ENCODE data around the gene MOB1A.
A peak's percentile ranks its signal among the peaks of the same experiment; 100 is the strongest.
"Not testable (repeated sequence)": the region's sequence is repeated elsewhere in the genome, so short reads cannot be mapped to it uniquely, and the experiment has no call there.

MOB1A gene

DNA sequence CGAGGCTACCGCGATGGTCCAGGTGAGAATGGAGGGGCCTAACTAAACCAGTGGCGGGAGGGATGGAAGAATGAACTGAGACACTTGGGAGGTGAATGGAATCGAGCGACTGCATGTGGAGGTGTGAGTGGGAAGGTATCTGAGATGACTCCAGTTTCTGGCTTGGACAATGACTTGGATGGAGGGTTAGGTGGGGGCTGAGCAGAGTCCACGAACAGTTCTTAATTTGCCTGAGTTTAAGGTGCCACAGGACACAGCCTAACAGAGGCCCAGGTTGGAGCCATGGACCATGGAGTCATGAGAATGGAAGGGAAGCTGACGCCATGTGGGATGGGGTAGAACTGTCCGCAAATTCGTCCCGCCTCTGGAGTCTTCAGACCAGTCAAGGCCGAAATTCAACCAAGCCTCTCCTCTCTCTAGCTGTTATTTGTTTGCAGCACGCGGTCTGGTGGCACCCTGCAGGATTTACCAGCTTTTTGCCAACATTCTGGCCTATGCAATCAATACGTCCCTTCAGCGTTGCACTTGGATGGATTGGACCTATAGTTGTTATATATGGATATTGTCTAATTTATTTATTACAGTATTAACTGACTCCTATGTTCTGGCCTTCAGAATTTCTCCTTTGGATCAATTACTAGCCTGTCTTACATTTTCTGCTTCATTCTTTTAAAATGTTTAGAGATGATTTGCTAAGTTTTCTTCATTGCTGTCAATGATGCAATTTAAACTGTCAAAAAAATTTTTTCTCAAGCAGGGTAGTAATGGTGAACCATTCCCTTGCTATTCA, 30.0 kb downstream of the MOB1A start:
- DNase-seq: no peak

GRCh38 chr2:74147727-74148456, 30.8 kb downstream of the MOB1A start, which contains the start of gene BOLA3:
Gene BOLA3, minus strand, starts transcription at chr2:74147912. Its CDS starts 38 bp downstream, at chr2:74147874.
- DNase-seq: peak; percentile 88

- no peak for DNase-seq
These were observed 31.6 kb downstream of the MOB1A start for GRCh38 chr2:74146929-74147726.

DNA sequence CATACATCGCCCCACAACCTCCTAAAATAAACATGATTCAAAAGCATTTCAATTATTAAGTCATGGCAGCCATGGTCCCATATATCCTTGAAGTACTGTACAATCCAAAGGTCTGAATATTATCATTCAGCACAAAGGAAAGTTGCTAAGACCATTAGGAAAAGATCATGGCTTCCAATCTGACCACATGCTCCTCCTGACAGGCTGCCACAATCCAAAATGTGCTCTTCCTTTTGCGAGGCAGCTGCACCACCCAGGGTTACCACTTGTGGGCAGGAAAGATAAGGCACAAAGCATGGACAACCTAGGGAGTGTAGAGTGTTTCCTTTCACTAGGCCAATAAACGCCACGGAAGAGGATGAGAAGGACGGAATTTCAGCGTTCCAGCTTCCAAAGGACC, 36.3 kb downstream of the MOB1A start:
- no peak for DNase-seq

- DNase-seq: no peak
These were observed 39.9 kb downstream of the MOB1A start for GRCh38 chr2:74138600-74139323.

GRCh38 chr2:74137651-74138599, 40.8 kb downstream of the MOB1A start:
- DNase-seq: no peak

- DNase-seq: no peak
These were observed 46.8 kb downstream of the MOB1A start for GRCh38 chr2:74131901-74132300.

DNA sequence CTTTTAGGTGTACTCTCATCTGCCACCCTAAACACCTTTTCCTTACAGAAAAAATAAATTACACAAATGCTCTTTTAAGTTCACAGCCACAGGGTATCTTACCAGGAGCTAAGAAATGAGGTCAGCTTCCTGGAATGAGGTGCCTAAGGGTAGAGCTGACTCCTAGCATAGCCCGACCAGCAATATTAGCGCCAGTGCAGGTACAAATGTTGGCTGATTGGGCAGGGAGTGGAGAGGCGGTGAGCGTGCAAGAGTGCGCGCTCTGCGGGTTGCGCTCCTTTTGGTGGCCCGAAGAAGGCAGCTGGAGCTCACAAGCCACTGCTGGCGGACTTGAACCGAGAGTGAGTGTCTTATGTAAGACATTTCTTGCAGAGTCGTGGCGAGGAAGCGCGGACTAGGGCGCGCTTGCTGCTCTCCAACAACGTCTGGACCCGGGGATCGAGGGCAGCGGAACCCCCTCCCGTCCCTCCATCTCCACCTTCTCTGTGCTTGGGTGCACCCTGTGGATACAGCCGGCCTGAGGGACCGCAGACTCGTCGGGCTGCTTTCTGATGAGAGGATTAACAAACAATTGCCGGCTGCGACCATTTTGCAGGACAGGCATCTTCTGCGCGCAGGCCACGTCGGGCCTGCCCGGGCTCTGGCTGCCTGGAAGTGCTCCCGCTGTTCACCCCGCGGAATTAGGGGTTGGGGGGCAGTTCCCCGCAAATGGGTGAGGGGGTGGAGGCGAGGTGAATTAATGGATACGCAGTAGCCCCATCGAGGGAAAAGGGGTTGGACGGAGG, 48.3 kb downstream of the MOB1A start:
- no peak for DNase-seq

DNA sequence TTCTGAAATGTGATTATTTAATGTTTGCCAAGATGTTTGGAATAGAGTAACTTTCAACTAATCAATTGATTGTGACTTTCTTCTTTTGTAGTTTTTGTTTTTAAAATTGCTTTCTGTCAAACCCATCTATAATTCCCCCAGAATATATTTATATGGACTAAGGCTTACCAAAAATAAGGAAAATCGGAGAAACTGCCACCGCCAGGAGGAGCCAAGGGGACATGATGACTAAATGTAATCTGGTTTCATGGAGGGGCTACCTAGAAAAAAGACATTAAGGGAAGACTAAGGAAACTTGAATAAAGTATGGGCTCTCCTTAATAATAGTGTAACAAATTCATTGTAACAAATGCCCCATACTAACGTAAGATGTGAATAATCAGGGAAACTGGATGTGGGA, 50.5 kb downstream of the MOB1A start:
- DNase-seq: no peak

DNA sequence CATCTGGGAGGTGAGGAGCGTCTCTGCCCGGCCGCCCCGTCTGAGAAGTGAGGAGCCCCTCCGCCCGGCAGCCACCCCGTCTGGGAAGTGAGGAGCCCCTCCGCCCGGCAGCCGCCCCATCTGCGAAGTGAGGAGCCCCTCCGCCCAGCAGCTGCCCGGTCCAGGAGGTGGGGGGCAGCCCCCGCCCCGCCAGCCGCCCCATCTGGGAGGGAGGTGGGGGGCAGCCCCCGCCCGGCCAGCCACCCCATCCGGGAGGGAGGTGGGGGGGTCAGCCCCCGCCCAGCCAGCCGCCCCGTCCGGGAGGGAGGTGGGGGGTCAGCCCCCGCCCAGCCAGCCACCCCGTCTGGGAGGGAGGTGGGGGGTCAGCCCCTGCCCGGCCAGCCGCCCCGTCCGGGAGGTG, 54.7 kb downstream of the MOB1A start:
- not testable (repeated sequence) for DNase-seq

GRCh38 chr2:74121846-74122245, 56.8 kb downstream of the MOB1A start:
- not testable (repeated sequence) for DNase-seq

DNA sequence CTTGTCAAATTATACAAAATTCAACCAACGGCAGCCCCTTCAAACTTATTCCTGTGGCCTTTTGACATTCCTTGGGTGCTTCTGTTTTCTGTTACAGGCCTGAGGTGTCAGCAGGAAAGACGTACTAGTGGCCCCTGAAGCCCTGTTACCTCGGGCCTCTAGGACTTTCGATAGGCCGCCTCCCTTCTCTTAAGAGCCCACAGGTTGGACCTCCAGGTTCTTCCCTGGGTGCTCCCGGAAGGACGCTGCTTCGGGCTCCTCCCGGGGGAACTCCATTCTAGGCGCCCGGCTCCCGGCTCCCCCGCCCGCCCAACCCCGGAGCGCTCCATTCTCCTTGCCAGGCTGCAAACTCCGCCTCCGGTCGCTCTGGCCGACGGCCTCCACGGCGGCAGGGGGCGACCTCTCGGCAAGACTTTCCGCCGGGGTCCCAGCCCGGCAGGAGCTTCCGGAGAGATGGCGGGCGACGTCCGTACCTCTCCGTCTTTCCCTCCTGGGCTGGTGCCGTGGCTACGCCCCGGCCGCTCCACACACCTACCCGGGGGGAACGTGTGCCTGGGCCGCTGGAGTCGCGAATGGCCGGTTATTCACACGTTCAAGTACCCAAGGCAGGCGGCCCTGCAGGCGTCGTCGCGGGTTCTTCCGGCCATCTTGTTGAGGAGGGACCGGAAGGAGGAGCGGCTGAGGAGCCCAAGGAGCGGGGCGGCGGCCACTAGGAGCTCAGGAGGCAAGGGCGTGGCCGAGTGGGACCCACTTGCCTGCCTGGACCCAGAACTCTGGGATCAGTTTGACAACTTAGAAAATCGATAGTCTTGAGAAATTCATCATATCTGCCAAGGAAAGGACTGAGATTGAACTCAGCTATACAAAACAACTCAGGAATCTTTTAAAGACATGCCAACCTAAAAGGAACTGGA, 58.5 kb downstream of the MOB1A start:
- peak; percentile 84 for DNase-seq

- no peak for DNase-seq
These were observed 59.3 kb downstream of the MOB1A start for GRCh38 chr2:74119339-74119738.

- no peak for DNase-seq
These were observed 67.3 kb downstream of the MOB1A start for GRCh38 chr2:74111380-74111779.

- DNase-seq: no peak
These were observed 68.1 kb downstream of the MOB1A start for GRCh38 chr2:74110537-74110936.

DNA sequence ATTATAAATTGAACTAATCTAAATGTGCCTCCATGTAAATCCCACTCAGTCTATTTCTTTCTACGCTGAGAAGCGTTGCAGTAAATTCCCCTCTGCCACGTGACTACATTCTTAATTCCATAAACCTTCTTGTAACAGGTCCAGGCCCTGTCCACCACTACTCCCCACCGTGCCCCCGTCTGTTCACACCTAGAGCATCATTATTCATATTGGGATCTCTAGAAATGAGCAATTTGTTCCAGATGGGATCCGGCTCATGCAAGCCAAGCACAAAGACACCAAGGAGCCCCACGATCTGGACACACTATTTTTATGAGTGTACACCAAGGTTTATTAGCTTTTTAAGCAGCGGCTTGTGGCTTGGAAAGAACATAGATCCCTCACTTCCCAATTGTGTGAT, 69.1 kb downstream of the MOB1A start:
- DNase-seq: no peak

DNA sequence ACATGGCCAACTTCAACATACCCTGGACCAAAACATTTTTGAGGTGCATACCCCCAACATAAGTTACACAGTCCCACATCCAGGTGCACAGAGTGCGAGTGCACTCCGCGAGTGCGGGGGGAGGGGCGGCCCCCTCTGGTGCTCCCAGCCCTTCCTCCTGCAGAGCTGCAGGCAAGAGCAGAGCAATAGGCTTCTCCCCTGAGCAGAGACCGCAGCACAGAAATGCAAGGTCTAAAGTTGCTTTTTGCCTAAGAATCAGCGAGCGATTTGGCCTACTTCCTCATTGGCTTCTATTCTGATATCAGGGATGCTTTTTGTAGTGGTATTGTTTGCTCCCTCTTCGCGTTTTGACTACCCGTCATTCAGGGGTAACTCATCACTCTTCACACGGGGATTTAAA, 71.6 kb downstream of the MOB1A start:
- no peak for DNase-seq

- no peak for DNase-seq
These were observed 73.3 kb downstream of the MOB1A start for GRCh38 chr2:74105413-74105812.

GRCh38 chr2:74104839-74105238, 73.8 kb downstream of the MOB1A start:
- DNase-seq: no peak

- DNase-seq: no peak
These were observed 74.9 kb downstream of the MOB1A start for GRCh38 chr2:74103763-74104162.
